K562 (cell line): ENCODE data around the gene YPEL2. TPM values are rescaled to one million over a fixed set of nuclear protein-coding genes. Genes with fewer than 3 reads are reported as not detected.

ENCODE experiments used
- ATAC-seq: fragments of 200-7000 bp; cut with Tn5 transposase; 3 replicates; pipeline ENCODE4 v1.9.1; 2020; ENCODE audit warnings: moderate library complexity
- BruUV-seq: library from RNA; stranded (reverse); fragments of 400-500 nt; replicated peaks from 2 replicates; lab custom pipeline; 2021; lab: Mats Ljungman, UMichigan
- CTCF ChIA-PET: fragments of 300-600 bp; formaldehyde crosslinking; extraction: SDS; loops from one replicate; lab custom pipeline; 2021; ENCODE audit warnings: low intra/inter-chr PET ratio; lab: Yijun Ruan, JAX
- POLR2A ChIA-PET: fragments of 300-600, 350-650 bp; sonication (Branson Sonifier 250); formaldehyde crosslinking; extraction: SDS; loops from one replicate; lab custom pipeline; 2021; ENCODE audit warnings: antibody characterized with exemption, inconsistent platforms; lab: Yijun Ruan, JAX
- DNase-seq, 4 experiments: peaks; one replicate each; pipeline versions ENCODE4 v3.0.0 to v3.0.0-alpha.2; 2011 to 2018; ENCODE audit warnings: low spot score in 3 of 4, mixed read lengths in 3 of 4; ENCODE audit errors: extremely low read depth in 1 of 4
- FAIRE-seq: peaks from 2 replicates; lab custom pipeline; 2011; peaks lifted over from hg19 to GRCh38; lab: Jason Lieb, UNC
- H2AFZ ChIP-seq: 2 replicates; pipeline ENCODE4 v1.6.0; 2011; ENCODE audit warnings: low read depth, low read length, control low read depth, inconsistent platforms
- H3K27ac ChIP-seq: fragments of 200-600 bp; 3 replicates; pipeline ENCODE4 v1.8.0; 2011; ENCODE audit warnings: low read depth, mild to moderate bottlenecking, control low read depth, inconsistent platforms, low read length, moderate library complexity, mixed read lengths; ENCODE audit errors: extremely low read depth
- H3K27me3 ChIP-seq, 2 experiments: fragments of 300-600 bp in 1 of 2; 2 replicates in 1 of 2; 3 replicates in 1 of 2; pipeline versions ENCODE4 v1.6.0 to v1.8.0; 2011; ENCODE audit warnings: inconsistent platforms in 2 of 2, low read length in 2 of 2, mild to moderate bottlenecking in 1 of 2, mixed read lengths in 1 of 2, moderate library complexity in 1 of 2; ENCODE audit not compliant: control insufficient read depth in 2 of 2, insufficient read depth in 2 of 2
- H3K36me3 ChIP-seq: fragments of 300-600 bp; 3 replicates; pipeline ENCODE4 v1.8.0; 2011; ENCODE audit warnings: mild to moderate bottlenecking, low read length, inconsistent platforms; ENCODE audit not compliant: control insufficient read depth, insufficient read depth
- H3K4me1 ChIP-seq, 2 experiments: fragments of 200-600 bp in 1 of 2; replicated peaks in 1 of 2; 2 replicates in 1 of 2; 3 replicates in 1 of 2; pipeline versions ENCODE4 v1.5.1 to v1.8.0; 2011; ENCODE audit warnings: inconsistent platforms in 2 of 2, low read length in 2 of 2, mild to moderate bottlenecking in 1 of 2, mixed read lengths in 1 of 2, moderate library complexity in 1 of 2; ENCODE audit not compliant: control insufficient read depth in 2 of 2, insufficient read depth in 2 of 2
- H3K4me2 ChIP-seq: 2 replicates; pipeline ENCODE4 v1.6.1; 2011; ENCODE audit warnings: low read length, control low read depth, inconsistent platforms, mixed read lengths; ENCODE audit not compliant: insufficient read depth
- H3K4me3 ChIP-seq: fragments of 200-600 bp; sonication (generic), shearing (Covaris generic); 2 replicates; pipeline ENCODE4 v1.5.1; 2016; ENCODE audit warnings: control low read depth, inconsistent platforms
- H3K79me2 ChIP-seq: fragments of 200-600 bp; 3 replicates; pipeline ENCODE4 v1.8.0; 2011; ENCODE audit warnings: low read length, inconsistent platforms; ENCODE audit not compliant: control insufficient read depth, insufficient read depth
- H3K9ac ChIP-seq, 2 experiments: 2 replicates each; pipeline versions ENCODE4 v1.6.0 to v1.6.1; 2011; ENCODE audit warnings: low read depth in 2 of 2, low read length in 2 of 2, control low read depth in 1 of 2, inconsistent platforms in 1 of 2, mild to moderate bottlenecking in 1 of 2, mixed read lengths in 1 of 2; ENCODE audit not compliant: insufficient read depth in 1 of 2
- H3K9me1 ChIP-seq: one replicate; pipeline ENCODE4 v1.6.0; 2011; ENCODE audit warnings: inconsistent platforms, mild to moderate bottlenecking, low read length, moderate library complexity; ENCODE audit not compliant: control insufficient read depth, insufficient read depth
- H3K9me3 ChIP-seq: replicated peaks from 2 replicates; pipeline ENCODE4 v1.5.1; 2011; ENCODE audit warnings: low read depth, low read length, inconsistent platforms; ENCODE audit not compliant: control insufficient read depth, insufficient read depth
- H4K20me1 ChIP-seq: replicated peaks from 2 replicates; pipeline ENCODE4 v1.6.1; 2011; ENCODE audit warnings: low read length, inconsistent platforms, mixed read lengths; ENCODE audit not compliant: control insufficient read depth, insufficient read depth
- ATF2 ChIP-seq: sonication (generic); formaldehyde crosslinking; IDR thresholded peaks from 2 replicates; pipeline ENCODE4 v1.8.1; 2022; ENCODE audit warnings: missing genetic modification reagents
- CREBBP ChIP-seq: IDR thresholded peaks from one replicate; pipeline ENCODE4 v1.6.1; 2012; ENCODE audit warnings: low read depth, mild to moderate bottlenecking, control low read depth, inconsistent platforms, low read length
- CSDE1 ChIP-seq, 2 experiments: fragments of 450-650 bp; IDR thresholded peaks; 2 replicates each; pipeline ENCODE4 v1.6.1; 2016; ENCODE audit warnings: mild to moderate bottlenecking in 1 of 2
- GABPB1 ChIP-seq: sonication (generic); formaldehyde crosslinking; IDR thresholded peaks from 2 replicates; pipeline ENCODE4 v1.8.0; 2022; ENCODE audit warnings: mild to moderate bottlenecking, missing genetic modification reagents
- POLR2B ChIP-seq: fragments of 450-650 bp; IDR thresholded peaks from 2 replicates; pipeline ENCODE4 v1.6.1; 2018; ENCODE audit warnings: low read depth; ENCODE audit not compliant: partially characterized antibody
- RAD21 ChIP-seq, 2 experiments: fragments of 250-450 bp in 1 of 2; fragments of 450-650 bp in 1 of 2; sonication (Bioruptor Pico) in 1 of 2; formaldehyde crosslinking in 1 of 2; IDR thresholded peaks in 1 of 2; conservative IDR thresholded peaks in 1 of 2; 2 replicates each; pipeline versions ENCODE4 v1.4.0 to v1.8.0; 2020 to 2022; ENCODE audit warnings: mild to moderate bottlenecking in 2 of 2, moderate library complexity in 1 of 2
- TAL1 ChIP-seq: fragments of 450-650 bp; IDR thresholded peaks from 2 replicates; pipeline ENCODE4 v1.6.1; 2016; ENCODE audit warnings: mild to moderate bottlenecking
- ZBTB40 ChIP-seq, 2 experiments: fragments of 450-650 bp in 1 of 2; sonication (generic) in 1 of 2; formaldehyde crosslinking in 1 of 2; IDR thresholded peaks; 2 replicates each; pipeline versions ENCODE4 v1.7.1 to v1.9.0; 2016 to 2022; ENCODE audit warnings: inconsistent platforms in 1 of 2, mild to moderate bottlenecking in 1 of 2, missing genetic modification reagents in 1 of 2
- ZNF12 ChIP-seq: sonication (generic); formaldehyde crosslinking; IDR thresholded peaks from 2 replicates; pipeline ENCODE4 v1.4.0; 2020; ENCODE audit warnings: mild to moderate bottlenecking, missing genetic modification reagents
- WGBS: fragments of 100-300 bp; shearing (Covaris generic); methylation state at CpG from one replicate; pipeline ENCODE4 v1.1.6; 2016; ENCODE audit warnings: low coverage, mixed read lengths; ENCODE audit not compliant: insufficient coverage; ENCODE audit errors: missing lambda C conversion rate; 5-methylcytosine and 5-hydroxymethylcytosine counted together
- in situ Hi-C: fragments of 300-500 bp; cut with MboI; formaldehyde crosslinking; loops from 4 replicates; pipeline ENCODE4 v1.15.0; 2018; ENCODE audit warnings: inconsistent platforms, mixed read lengths
- intact Hi-C: fragments of 100-400 bp; cut with micrococcal nuclease; formaldehyde crosslinking; loops from 2 replicates; pipeline ENCODE4 v1.14.2; 2022
- polyA plus RNA-seq, 8 experiments: library from polyadenylated mRNA; depleted of rRNA in 4 of 8; stranded (reverse) in 5 of 8; unstranded in 3 of 8; fragments of >200 nt; fragmentation: Nextera tagmentation in 2 of 8; fragmentation: Illumina TruSeq in 1 of 8; extraction: Ambion mirVana in 2 of 8; extraction: Trizol in 1 of 8; gene quantifications; 2 replicates each; pipeline versions ENCODE4 v1.2.1 to v1.2.3, GENCODE V29; 2011 to 2014; ENCODE audit warnings: inconsistent platforms in 1 of 8, missing spikeins in 1 of 8
- total RNA-seq, 7 experiments: library from RNA; depleted of rRNA in 6 of 7; stranded (reverse); fragments of >200 nt in 6 of 7; fragmentation: Illumina TruSeq in 2 of 7; extraction: Trizol in 2 of 7; gene quantifications; 2 replicates each; pipeline versions ENCODE4 v1.2.1 to v1.2.3, GENCODE V29; 2011 to 2021; ENCODE audit warnings: low replicate concordance in 1 of 7

Gene YPEL2
- total and polyA plus RNA-seq, 9 of the 15 experiments (the other 6 are each of a cell fraction or from before 2014, with no cell fraction given): 0.11 to 2.4 (median 0.47) TPM

GRCh38 chr17:59387351-59388068 is 56.1 kb downstream of the YPEL2 start:
- 49% methylated on average over 11 of the region's 11 CpGs for WGBS
- no TSS peak for BruUV-seq

More at GRCh38 chr17:59387351-59388068, 56.1 kb downstream of the YPEL2 start:
- Histone ChIP-seq H4K20me1 (no peaks in the 10 kb centered on the region), H3K27ac (no peak overlapping the region), H3K79me2 (no peaks in the 10 kb centered on the region), H3K4me2 (no peak overlapping the region), H3K9ac (no peak overlapping the region), H3K36me3 (no peaks in the 10 kb centered on the region), H2AFZ (no peak overlapping the region; the same call in 1 of the 2 replicates), H3K9me1 (no peaks in the 10 kb centered on the region), H3K9me3 (no peaks in the 10 kb centered on the region), H3K4me3 (no peak overlapping the region), H3K27me3 (no peaks in the 10 kb centered on the region), H3K4me1 (peaks cover 5 to 8% of the 10 kb centered on the region in 2 experiments; a peak in 3 of 5 replicates)
- CTCF ChIA-PET: no interaction called here
- DNase-seq: no peak
- no peak for FAIRE-seq
- POLR2A ChIA-PET: interaction anchor here (1.0 to 1.5 kb wide), 3 partner anchors 9 to 36 kb away, joined by 3 read pairs; no protein-coding TSS in a partner anchor
- intact Hi-C loops: no loop called here
- no peak for TF ChIP-seq RAD21 (CRISPR knock-in tag; conservative IDR thresholded peaks at IDR 0.05 in 1 of 2, IDR thresholded peaks at IDR 0.05 in 1 of 2)
- TF ChIP-seq POLR2B: no peak
- TF ChIP-seq TAL1: no peak
- no peak for TF ChIP-seq ZBTB40 (IDR thresholded peaks at IDR 0.05)
- no peak for TF ChIP-seq ZBTB40 (CRISPR knock-in tag; IDR thresholded peaks at IDR 0.05)
- TF ChIP-seq CSDE1 (IDR thresholded peaks at IDR 0.05): no peak
- no peak for TF ChIP-seq ATF2
- no peak for TF ChIP-seq CREBBP
- peak; percentile 36; the same call in 1 of the 2 replicates for TF ChIP-seq ZNF12 (CRISPR knock-in tag)
- TF ChIP-seq GABPB1 (CRISPR knock-in tag): 0 out of 2 replicates have a peak, but pooled peaks have one; percentile 23
- no peak for ATAC-seq
- in situ Hi-C loops: no loop called here
